ENCODE results near the gene CCDC51. TPM values are rescaled to one million over a fixed set of nuclear protein-coding genes. Genes with fewer than 3 reads are reported as not detected.

The CCDC51 gene
- total RNA-seq, 1 experiment from 2014 or later: 29.3 TPM

DNA sequence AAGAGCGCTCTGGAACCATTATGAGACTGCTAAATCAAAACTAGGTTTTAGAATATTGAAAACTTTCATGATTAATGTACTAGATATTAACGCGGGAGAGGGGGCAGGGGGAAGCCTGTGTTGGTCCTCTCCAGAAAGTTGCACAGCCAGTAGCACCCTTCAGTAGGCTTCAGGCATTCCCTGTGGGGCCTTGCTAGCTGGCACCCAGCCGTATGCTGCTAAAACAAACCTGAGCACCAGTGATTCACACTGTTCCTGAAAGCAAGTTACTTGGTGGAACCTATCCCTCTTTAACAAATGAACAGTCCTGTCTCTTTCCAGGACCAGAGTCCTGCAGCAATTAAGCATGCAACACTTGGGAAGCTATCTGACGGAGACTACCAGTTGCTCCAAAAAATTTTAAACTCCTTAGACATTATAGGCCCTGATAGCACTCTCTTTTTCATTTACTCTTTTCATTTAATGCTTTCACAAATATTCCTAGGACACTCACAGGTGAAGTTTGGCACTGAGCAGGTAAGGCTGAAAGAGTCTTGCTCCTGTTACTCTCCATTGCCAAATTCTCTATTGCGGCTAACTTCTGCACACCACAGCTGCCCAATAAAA is 5.5 kb upstream of the CCDC51 start:
- Histone ChIP-seq H3K4me1 (ENCODE audit: control insufficient read depth in 1 of 2, insufficient read depth in 2 of 2, low read length in 2 of 2) (peaks cover 17 to 31% of the 10 kb centered on the region in 2 experiments), H3K4me2 (ENCODE audit: low read length) (peak overlapping the region; percentile 84), H3K9ac (ENCODE audit: low read length) (peak overlapping the region; percentile 87), H3K4me3 (replicated peaks in 1 of 2; ENCODE audit: low read depth in 1 of 2, low read length in 2 of 2) (peak overlapping the region; percentile 96 to 97), H3K27me3 (ENCODE audit: insufficient read depth, low read length) (no peaks in the 10 kb centered on the region), H3K9me3 (ENCODE audit: control insufficient read depth in 1 of 2, insufficient read depth in 1 of 2, low read depth in 1 of 2, low read length in 2 of 2) (no peaks in the 10 kb centered on the region), H4K20me1 (ENCODE audit: insufficient read depth) (no peaks in the 10 kb centered on the region), H3K36me3 (ENCODE audit: control insufficient read depth in 1 of 2, insufficient read depth in 2 of 2, low read length in 2 of 2) (peaks cover 16 to 34% of the 10 kb centered on the region in 2 experiments), H3K27ac (ENCODE audit: low read depth, low read length) (peak overlapping the region; percentile 82; the same call in 1 of the 2 replicates), H3K79me2 (ENCODE audit: insufficient read depth, low read length) (peaks cover 60% of the 10 kb centered on the region), H3K9me2 (ENCODE audit: insufficient read depth) (no peaks in the 10 kb centered on the region), H2AFZ (ENCODE audit: low read depth, low read length, poor library complexity, severe bottlenecking) (no peak overlapping the region)
- ChIA-PET RAD21 (ENCODE audit: low non-redundant PET in 1 of 2, low total read pairs in 2 of 2, uncharacterized antibody in 2 of 2, unreplicated experiment in 2 of 2) (interaction anchor here in 1 of 2 experiments (1.9 kb wide), 1 partner anchor 112 kb away, joined by 4 read pairs; the partner anchor contains the start of gene PFKFB4), POLR2A (interaction anchor here (1.3 kb wide), 1 partner anchor 28 kb away, joined by 5 read pairs; no protein-coding TSS in a partner anchor), CTCF (interaction anchor here (0.8 to 4.6 kb wide), 5 partner anchors 10 to 251 kb away, joined by 3 to 50 read pairs (median 5); no protein-coding TSS in a partner anchor)
- intact Hi-C loops (cut with micrococcal nuclease): no loop called here
- ATAC-seq: no peak
- no TSS peak for BruUV-seq (replicated peaks)
- TF ChIP-seq POLR2A (IDR thresholded peaks at IDR 0.05; ENCODE audit: borderline replicate concordance, extremely low read depth, insufficient read depth, insufficient read length): no peak
- TF ChIP-seq, protein P1, sequence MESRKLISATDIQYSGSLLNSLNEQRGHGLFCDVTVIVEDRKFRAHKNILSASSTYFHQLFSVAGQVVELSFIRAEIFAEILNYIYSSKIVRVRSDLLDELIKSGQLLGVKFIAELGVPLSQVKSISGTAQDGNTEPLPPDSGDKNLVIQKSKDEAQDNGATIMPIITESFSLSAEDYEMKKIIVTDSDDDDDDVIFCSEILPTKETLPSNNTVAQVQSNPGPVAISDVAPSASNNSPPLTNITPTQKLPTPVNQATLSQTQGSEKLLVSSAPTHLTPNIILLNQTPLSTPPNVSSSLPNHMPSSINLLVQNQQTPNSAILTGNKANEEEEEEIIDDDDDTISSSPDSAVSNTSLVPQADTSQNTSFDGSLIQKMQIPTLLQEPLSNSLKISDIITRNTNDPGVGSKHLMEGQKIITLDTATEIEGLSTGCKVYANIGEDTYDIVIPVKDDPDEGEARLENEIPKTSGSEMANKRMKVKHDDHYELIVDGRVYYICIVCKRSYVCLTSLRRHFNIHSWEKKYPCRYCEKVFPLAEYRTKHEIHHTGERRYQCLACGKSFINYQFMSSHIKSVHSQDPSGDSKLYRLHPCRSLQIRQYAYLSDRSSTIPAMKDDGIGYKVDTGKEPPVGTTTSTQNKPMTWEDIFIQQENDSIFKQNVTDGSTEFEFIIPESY (IDR thresholded peaks at IDR 0.05; ENCODE audit: extremely low read depth, insufficient replicate concordance, low read length): no peak
- TF ChIP-seq SIN3A (IDR thresholded peaks at IDR 0.05; ENCODE audit: low read depth): no peak
- TF ChIP-seq, protein P2, sequence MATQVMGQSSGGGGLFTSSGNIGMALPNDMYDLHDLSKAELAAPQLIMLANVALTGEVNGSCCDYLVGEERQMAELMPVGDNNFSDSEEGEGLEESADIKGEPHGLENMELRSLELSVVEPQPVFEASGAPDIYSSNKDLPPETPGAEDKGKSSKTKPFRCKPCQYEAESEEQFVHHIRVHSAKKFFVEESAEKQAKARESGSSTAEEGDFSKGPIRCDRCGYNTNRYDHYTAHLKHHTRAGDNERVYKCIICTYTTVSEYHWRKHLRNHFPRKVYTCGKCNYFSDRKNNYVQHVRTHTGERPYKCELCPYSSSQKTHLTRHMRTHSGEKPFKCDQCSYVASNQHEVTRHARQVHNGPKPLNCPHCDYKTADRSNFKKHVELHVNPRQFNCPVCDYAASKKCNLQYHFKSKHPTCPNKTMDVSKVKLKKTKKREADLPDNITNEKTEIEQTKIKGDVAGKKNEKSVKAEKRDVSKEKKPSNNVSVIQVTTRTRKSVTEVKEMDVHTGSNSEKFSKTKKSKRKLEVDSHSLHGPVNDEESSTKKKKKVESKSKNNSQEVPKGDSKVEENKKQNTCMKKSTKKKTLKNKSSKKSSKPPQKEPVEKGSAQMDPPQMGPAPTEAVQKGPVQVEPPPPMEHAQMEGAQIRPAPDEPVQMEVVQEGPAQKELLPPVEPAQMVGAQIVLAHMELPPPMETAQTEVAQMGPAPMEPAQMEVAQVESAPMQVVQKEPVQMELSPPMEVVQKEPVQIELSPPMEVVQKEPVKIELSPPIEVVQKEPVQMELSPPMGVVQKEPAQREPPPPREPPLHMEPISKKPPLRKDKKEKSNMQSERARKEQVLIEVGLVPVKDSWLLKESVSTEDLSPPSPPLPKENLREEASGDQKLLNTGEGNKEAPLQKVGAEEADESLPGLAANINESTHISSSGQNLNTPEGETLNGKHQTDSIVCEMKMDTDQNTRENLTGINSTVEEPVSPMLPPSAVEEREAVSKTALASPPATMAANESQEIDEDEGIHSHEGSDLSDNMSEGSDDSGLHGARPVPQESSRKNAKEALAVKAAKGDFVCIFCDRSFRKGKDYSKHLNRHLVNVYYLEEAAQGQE (IDR thresholded peaks at IDR 0.05; ENCODE audit: low read depth): no peak
- no peak for TF ChIP-seq RAD21 (IDR thresholded peaks at IDR 0.05; ENCODE audit: low read depth)
- TF ChIP-seq CBX3 (IDR thresholded peaks at IDR 0.05; ENCODE audit: low read depth): no peak
- TF ChIP-seq JUND (IDR thresholded peaks at IDR 0.05): no peak
- TF ChIP-seq POLR2AphosphoS5 (IDR thresholded peaks at IDR 0.05; ENCODE audit: low read depth, low read length): no peak; the same call in 1 of the 2 replicates
- TF ChIP-seq ZFX (IDR thresholded peaks at IDR 0.05): no peak
- no peak for DNase-seq (ENCODE audit: low read depth, low spot score)
